AG04449 (cell line): ENCODE measurements around the gene DENND6A.

Experiments
- CTCF ChIA-PET: fragments of 350-600 bp; formaldehyde crosslinking; extraction: SDS; loops from one replicate; lab custom pipeline; 2021; ENCODE audit warnings: antibody characterized with exemption; lab: Yijun Ruan, JAX
- POLR2A ChIA-PET: fragments of 400-600, 350-600 bp; formaldehyde crosslinking; extraction: SDS; loops from one replicate; lab custom pipeline; 2020; ENCODE audit warnings: antibody characterized with exemption, inconsistent platforms; lab: Yijun Ruan, JAX
- DNase-seq: peaks from one replicate; pipeline ENCODE4 v3.0.0-alpha.2; 2010; ENCODE audit warnings: low read depth, low spot score
- H3K4me3 ChIP-seq: 2 replicates; pipeline ENCODE4 v1.5.1; 2011; ENCODE audit warnings: low read depth, mild to moderate bottlenecking, control low read depth, low read length
- CTCF ChIP-seq: IDR thresholded peaks from one replicate; pipeline ENCODE4 v1.5.1; 2011; ENCODE audit warnings: mild to moderate bottlenecking, moderate library complexity, low read length, control low read depth, inconsistent platforms; ENCODE audit not compliant: insufficient read depth; ENCODE audit errors: missing control alignments

Gene DENND6A

GRCh38 chr3:57692396-57693147, at the start of gene DENND6A:
Gene DENND6A (minus strand): TSS chr3:57693077. CDS start chr3:57693018, 59 bp downstream.
- ChIA-PET POLR2A (interaction anchor here (1.0 kb wide), 2 partner anchors 16 to 95 kb away, joined by 3 read pairs; partner anchors contain the start of gene ARF4), CTCF (interaction anchor here (0.7 kb wide), 2 partner anchors 22 to 398 kb away, joined by 3 read pairs; no protein-coding TSS in a partner anchor)
- no peak for TF ChIP-seq CTCF
- H3K4me3 ChIP-seq, result peak within 1 kb of the TSS; percentile 89
- peak; percentile 26 for DNase-seq

- no peak overlapping the region for H3K4me3 ChIP-seq
- CTCF ChIA-PET, result no interaction called here
- POLR2A ChIA-PET, result no interaction called here
- no peak for DNase-seq
- TF ChIP-seq CTCF, result no peak
These were observed 47.1 kb upstream of the DENND6A start for GRCh38 chr3:57740027-57740426.

DNA sequence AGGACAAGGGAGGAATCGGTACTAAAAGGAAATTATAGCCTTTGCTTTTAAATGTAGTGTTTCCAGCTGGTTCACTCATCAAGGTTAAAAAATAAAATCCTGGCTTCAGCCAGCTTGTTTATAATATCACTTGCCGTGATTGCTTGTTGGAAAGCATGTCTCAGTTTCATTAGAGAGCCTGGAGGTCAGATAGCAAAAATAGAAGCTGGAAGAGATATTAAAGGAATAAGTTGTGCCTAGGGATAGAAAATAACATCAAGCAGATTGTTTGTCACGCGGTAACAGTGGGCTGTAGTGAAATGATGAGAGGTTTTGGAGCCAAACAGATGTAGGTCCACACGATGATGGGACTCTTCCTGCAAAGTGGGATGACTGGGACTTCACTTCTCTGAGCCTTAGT, 45.5 kb upstream of the DENND6A start:
- ChIA-PET POLR2A (no interaction called here), CTCF (interaction anchor here (1.1 kb wide), 1 partner anchor 10 kb away, joined by 3 read pairs; no protein-coding TSS in a partner anchor)
- no peak for TF ChIP-seq CTCF
- H3K4me3 ChIP-seq, result no peak overlapping the region
- no peak for DNase-seq

DNA sequence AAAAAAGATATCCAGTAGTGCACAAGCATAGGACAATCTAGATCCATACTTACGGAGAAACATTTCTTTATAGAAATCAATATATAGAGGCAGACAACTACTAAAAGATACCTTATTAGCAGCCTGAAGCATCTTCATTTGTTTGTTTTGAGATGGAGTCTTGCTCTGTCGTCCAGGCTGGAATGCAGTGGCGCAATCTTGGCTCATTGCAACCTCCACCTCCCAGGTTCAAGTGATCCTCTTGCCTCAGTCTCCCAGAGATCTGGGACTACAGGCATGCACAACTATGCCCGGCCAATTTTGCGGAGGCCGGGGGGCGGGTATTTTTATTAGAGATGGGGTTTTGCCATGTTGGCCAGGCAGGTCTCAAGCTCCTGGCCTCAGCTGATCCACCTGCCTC, 45.0 kb upstream of the DENND6A start:
- CTCF ChIA-PET, result interaction anchor here (1.1 kb wide), 1 partner anchor 10 kb away, joined by 3 read pairs; no protein-coding TSS in a partner anchor
- no peak for TF ChIP-seq CTCF
- POLR2A ChIA-PET, result no interaction called here
- no peak overlapping the region for H3K4me3 ChIP-seq
- no peak for DNase-seq

DNA sequence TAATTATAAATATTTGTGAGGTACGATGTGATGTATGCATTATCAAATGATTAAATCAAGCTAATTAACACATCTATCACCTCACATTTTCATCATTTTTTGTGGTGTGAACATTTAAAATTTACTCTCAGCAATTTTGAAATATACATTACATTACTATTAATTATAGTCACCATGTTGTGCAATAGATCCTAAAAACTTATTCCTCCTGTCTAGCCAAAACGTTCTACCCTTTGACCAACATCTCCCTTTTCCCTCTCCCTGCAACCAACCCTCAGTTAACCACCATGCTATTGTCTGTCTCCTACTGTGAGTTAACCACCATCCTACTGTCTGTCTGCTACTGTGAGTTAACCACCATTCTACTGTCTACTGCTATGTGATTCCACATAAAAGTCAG, 42.5 kb upstream of the DENND6A start:
- DNase-seq, result no peak
- ChIA-PET POLR2A (no interaction called here), CTCF (no interaction called here)
- TF ChIP-seq CTCF, result no peak
- no peak overlapping the region for H3K4me3 ChIP-seq

- no peak for DNase-seq
- H3K4me3 ChIP-seq, result no peak overlapping the region
- CTCF ChIA-PET, result no interaction called here
- TF ChIP-seq CTCF, result no peak
- POLR2A ChIA-PET, result no interaction called here
These were observed 40.9 kb upstream of the DENND6A start for GRCh38 chr3:57733790-57734189.
